DND-41 (cell line): ENCODE data around the gene ZNF526.
"Not testable (repeated sequence)": the region's sequence is repeated elsewhere in the genome, so short reads cannot be mapped to it uniquely, and the experiment has no call there.

Experiments used
- CTCF ChIP-seq: IDR thresholded peaks from 2 replicates; pipeline ENCODE4 v1.5.1; 2012; ENCODE audit warnings: borderline replicate concordance, low read length, moderate library complexity, mild to moderate bottlenecking; ENCODE audit not compliant: poor library complexity, severe bottlenecking; ENCODE audit errors: extremely low read depth
- EZH2 ChIP-seq: IDR thresholded peaks from 3 replicates; pipeline ENCODE4 v1.6.1; 2012; ENCODE audit warnings: borderline replicate concordance, low read depth, mild to moderate bottlenecking, moderate library complexity, low read length, inconsistent platforms; ENCODE audit not compliant: severe bottlenecking

- not testable (repeated sequence) for TF ChIP-seq CTCF, EZH2
Measured at GRCh38 chr19:42266928-42267603, 47.0 kb downstream of the ZNF526 start.
